ENCODE data around the gene ATPAF1.

DNA sequence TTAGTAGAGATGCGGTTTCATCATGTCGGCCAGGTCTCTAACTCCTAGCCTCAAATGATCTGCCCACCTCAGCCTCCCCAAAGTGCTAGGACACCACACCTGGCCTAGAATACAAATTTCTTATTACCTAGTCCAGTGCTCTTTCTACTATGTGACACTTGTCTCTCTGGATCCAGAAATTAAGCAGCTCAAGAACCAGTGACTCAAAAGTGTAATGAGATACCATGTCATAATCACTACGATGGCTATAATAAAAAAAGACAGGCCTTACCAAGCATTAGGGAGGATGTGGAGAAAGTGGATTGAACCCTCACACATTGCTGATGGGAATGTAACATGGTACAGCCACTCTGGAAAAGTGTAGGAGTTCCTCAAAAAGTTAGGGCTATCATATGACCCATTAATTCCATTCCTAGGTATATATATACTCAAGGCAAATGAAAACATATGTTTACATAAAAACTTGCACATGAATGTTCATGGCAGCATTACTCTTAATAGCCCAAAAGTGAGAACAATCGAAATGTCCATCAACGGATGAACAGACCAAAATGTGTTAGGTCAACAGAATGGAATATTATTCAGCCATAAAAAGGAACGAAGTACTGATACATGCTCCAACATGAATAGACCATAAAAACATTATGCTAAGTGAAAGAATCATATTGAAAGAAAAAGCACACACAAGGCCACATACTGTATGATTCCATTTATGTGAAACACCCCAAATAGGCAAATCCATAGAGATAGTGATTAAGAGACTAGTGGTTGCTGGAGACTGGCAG is 11.8 kb upstream of the ATPAF1 start:
- TF ChIP-seq, protein P1, sequence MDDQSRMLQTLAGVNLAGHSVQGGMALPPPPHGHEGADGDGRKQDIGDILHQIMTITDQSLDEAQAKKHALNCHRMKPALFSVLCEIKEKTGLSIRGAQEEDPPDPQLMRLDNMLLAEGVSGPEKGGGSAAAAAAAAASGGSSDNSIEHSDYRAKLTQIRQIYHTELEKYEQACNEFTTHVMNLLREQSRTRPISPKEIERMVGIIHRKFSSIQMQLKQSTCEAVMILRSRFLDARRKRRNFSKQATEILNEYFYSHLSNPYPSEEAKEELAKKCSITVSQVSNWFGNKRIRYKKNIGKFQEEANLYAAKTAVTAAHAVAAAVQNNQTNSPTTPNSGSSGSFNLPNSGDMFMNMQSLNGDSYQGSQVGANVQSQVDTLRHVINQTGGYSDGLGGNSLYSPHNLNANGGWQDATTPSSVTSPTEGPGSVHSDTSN (IDR thresholded peaks at IDR 0.05; ENCODE audit: insufficient replicate concordance, low read depth, low read length) = no peak
- TF ChIP-seq, protein P2, sequence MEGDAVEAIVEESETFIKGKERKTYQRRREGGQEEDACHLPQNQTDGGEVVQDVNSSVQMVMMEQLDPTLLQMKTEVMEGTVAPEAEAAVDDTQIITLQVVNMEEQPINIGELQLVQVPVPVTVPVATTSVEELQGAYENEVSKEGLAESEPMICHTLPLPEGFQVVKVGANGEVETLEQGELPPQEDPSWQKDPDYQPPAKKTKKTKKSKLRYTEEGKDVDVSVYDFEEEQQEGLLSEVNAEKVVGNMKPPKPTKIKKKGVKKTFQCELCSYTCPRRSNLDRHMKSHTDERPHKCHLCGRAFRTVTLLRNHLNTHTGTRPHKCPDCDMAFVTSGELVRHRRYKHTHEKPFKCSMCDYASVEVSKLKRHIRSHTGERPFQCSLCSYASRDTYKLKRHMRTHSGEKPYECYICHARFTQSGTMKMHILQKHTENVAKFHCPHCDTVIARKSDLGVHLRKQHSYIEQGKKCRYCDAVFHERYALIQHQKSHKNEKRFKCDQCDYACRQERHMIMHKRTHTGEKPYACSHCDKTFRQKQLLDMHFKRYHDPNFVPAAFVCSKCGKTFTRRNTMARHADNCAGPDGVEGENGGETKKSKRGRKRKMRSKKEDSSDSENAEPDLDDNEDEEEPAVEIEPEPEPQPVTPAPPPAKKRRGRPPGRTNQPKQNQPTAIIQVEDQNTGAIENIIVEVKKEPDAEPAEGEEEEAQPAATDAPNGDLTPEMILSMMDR (IDR thresholded peaks at IDR 0.05 in 2 of 3, conservative IDR thresholded peaks at IDR 0.05 in 1 of 3; ENCODE audit: control insufficient read depth in 2 of 3, extremely low read depth in 1 of 3, insufficient read depth in 1 of 3, low read depth in 3 of 3, low read length in 3 of 3) = no peak
- TF ChIP-seq POLR2A (IDR thresholded peaks at IDR 0.05; ENCODE audit: low read depth, low read length) = no peak
- TF ChIP-seq, protein P3, sequence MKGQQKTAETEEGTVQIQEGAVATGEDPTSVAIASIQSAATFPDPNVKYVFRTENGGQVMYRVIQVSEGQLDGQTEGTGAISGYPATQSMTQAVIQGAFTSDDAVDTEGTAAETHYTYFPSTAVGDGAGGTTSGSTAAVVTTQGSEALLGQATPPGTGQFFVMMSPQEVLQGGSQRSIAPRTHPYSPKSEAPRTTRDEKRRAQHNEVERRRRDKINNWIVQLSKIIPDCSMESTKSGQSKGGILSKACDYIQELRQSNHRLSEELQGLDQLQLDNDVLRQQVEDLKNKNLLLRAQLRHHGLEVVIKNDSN (IDR thresholded peaks at IDR 0.05; ENCODE audit: borderline replicate concordance, extremely low read length, insufficient read depth, low read depth, low read length) = no peak
- no peak for TF ChIP-seq POLR2AphosphoS5 (IDR thresholded peaks at IDR 0.05; ENCODE audit: low read length)
- TF ChIP-seq RCOR1 (conservative IDR thresholded peaks at IDR 0.05; ENCODE audit: low read depth, low read length) = no peak
- no peak for TF ChIP-seq JUNB (IDR thresholded peaks at IDR 0.05)
- TF ChIP-seq RELA (IDR thresholded peaks at IDR 0.05; ENCODE audit: borderline replicate concordance, partially characterized antibody) = no peak
- no peak for TF ChIP-seq JUND (IDR thresholded peaks at IDR 0.05; ENCODE audit: low read depth, low read length)
- no peak for TF ChIP-seq ETV6 (conservative IDR thresholded peaks at IDR 0.05 in 1 of 2, IDR thresholded peaks at IDR 0.05 in 1 of 2; ENCODE audit: borderline replicate concordance in 1 of 2, low read depth in 1 of 2)
- no peak for TF ChIP-seq CHD2 (IDR thresholded peaks at IDR 0.05; ENCODE audit: borderline replicate concordance, low read depth, low read length)
